Tongue (tissue), 2 donors: ENCODE data around the gene TRPC6. TPM values are rescaled to one million over a fixed set of nuclear protein-coding genes. Genes with fewer than 3 reads are reported as not detected.
"Not testable (repeated sequence)": the region's sequence is repeated elsewhere in the genome, so short reads cannot be mapped to it uniquely, and the experiment has no call there.

ENCODE experiments used
- DNase-seq: peaks from one replicate; pipeline ENCODE4 v3.0.0-alpha.2; 2015
- total RNA-seq: library from RNA; depleted of rRNA; stranded (reverse); fragments of >200 nt; gene quantifications from one replicate; pipeline ENCODE4 v1.2.3, GENCODE V29; 2014

The TRPC6 gene
- total RNA-seq, 1 donor from 2014 or later = 20.7 TPM

DNA sequence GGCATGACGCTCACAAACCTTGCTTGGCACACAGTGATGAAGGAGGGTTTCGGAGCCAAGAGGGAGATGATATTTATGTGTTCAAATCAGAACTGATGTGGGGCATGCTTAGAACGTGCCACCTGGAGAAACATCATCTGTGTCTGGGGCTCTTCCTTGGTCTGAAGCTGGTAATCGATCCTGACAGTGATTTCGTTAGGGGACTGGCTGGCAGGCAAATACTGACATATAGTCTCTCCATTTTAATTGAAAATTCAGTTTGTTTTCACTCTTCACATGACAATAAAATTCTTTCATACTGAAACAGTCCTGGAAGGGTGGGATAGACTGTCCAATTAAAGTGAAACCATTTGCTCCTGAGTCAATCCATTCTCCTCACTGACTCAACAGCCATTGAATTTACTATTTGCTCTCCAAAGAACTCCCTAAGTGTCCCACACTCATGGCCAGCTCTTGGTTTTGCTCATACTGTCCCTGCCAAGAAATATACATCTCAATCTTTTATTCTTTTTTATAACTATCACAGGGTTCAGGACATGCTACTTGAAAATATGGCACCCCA is 134.8 kb downstream of the TRPC6 start:
- DNase-seq = no peak

DNA sequence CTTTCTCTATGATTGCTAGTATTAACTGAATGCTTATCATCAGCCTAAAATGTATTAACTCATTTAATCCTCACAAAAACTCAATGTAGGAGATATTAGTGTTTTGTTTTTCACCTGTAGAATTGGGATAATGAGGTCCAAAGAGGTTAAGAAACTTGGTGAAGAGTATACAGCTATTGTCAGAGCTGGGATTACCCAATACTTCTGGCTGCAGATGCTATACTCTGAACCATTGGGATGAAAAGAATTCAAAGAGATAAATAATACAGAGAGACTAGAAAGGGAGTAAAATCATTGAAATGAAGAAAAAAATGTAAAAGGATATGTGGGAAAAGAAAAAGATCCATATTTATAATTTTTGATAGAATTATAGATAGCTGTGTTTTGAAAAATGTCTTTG is 137.1 kb downstream of the TRPC6 start:
- DNase-seq = no peak

DNA sequence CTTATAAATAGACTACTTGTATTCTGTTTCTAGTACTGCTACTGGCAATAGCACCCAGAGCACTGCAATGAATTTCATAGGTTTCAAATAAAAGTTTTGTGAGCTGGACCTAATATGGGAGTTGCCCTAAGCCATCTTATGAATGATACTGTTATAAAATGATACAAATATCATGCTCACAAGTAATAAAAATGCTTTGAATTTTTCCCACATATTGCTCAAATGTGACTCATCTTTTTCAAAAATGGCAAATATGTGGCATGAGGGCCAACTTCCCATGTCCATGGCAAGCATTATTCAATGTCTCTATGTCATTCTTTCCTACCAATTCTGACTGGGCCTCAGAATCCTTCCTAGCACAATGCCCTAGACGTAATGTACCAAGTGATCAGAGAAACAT is 137.6 kb downstream of the TRPC6 start:
- DNase-seq = no peak

DNA sequence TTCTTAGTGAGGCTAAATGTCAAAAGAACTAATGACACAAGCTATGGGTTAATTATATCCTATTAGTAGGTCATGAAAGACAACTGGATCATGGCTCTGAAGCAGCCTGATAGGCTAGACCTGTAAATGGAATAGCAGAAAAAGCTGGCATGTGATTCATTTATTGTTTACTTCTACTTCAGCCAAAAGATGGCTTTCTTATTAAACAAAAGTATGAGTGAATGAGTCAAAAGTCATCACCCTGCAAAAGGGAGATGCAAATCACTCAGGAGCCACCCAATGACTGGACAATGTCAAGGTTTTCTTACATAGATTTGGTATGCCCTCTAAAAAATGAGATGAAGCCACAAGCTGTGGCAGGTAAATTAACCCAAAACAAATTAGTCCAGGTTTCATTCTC is 138.0 kb downstream of the TRPC6 start:
- DNase-seq = no peak

DNA sequence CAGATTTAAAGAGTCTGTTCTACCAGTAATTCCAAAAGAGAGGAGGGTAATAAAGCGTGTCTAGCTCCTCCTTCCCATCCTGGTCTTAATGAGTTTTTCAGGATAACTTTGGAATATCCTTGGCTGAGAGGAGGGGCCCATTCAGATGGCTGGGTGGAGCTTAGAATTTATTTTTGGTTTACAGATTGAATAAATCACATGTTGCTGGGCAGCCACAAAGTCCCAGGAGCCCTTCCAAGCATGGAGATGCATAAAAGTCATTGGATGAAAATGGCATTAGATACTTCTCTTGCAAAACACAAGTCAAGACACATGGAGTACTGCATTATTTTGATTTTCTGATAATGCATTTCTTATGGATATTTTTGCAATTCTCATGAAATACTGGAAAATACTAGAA is 139.0 kb downstream of the TRPC6 start:
- no peak for DNase-seq

DNA sequence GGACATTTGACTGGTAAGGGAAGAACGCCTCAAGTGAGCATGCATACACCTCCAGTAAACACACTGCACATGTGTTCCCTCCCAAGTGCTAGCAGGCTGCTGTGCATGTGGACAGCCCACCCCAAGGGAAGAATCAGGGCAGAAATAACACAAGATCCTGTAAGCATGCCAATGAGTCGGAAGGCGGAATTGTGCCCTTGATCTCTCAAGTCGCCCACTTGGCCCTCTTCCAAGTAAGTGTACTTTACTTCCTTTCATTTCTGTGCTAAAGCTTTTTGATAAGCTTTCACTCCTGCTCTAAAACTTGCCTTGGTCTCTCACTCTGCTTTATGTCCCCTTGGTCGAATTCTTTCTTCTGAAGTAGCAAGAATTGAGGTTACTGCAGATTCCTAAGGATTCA is 139.6 kb downstream of the TRPC6 start:
- DNase-seq = peak; percentile 53

DNA sequence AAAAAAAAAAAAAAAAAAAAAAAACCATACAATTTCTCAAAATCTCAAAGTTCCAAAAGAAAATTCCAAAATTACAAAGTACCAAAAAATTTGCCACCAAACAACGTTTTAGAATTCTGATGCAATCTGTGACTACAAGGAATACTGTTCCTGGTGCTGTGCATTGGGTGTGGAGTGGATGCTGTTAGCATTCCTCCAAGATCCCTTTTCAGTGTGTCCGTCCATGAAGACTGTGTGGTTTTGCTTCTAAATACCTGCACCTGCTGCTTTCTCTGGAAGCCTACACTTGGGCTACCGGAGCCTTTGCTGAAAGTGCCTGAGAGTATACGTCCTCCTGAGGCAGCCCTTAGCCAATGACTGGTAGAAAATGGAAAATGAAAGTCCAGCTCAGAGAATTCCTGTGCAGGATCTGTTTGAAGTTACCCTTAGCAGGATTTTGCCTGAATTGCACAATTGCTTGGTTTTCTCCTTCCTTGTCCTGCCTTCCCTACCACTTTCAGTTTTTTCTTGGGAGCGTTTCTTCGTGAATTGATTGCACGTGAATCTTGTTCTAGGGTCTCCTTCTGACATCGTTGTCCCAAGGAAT is 140.8 kb downstream of the TRPC6 start:
- DNase-seq = no peak

DNA sequence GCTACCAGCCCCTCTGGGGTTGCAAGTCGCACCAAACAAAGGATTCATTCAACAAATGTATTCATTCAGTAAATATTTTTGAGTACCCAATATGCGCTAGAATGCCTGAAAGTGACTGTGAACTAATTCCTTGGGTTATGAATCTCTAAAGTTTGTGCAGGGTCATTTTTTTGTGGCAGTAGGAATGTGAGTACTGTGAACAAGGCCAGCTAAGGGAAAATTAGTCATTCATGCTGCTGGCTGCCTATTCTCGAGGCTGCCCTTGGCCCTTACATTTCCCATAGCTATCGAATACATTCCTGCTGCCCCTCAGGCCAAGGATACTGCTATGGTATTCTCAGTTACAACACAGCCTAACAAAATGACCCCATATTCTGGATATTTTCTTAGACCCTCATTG is 141.6 kb downstream of the TRPC6 start:
- DNase-seq = no peak

DNA sequence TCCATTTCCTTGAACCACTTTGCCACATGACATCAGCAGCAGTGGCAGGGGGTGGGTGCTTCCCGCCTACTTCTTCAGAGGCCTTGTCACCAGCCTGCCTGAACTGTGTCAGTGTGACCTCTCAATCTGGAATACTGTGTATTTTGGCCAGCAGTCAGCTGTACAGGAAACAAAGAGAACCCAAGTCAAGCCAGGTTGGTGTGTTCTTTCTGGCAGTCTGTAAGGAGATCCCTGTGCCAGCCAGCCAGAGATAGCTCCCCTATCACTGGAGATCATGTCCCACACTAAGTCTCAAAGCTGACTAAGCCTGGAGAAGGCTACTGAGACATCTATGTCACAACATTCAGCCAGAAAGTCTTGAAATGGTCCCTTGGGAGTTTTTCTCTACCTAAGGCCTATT is 142.1 kb downstream of the TRPC6 start:
- DNase-seq = no peak

DNA sequence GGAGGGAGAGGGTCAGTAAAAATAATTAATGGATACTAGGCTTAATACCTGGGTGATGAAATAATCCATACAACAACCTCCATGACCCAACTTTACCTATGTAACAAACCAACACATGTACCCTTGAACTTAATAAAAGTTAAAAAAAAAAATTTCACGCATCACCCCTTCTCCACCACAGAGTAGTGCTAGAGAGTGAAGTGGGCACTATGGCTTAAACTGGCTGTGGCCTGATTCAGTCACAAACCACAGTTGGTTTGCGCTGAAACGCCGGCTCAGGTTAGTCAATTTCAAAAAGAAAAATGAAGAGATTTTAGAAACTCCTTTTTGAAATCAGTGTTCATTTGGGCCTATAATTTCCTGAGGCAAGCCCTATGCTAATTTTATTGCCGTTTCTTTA is 144.3 kb downstream of the TRPC6 start:
- no peak for DNase-seq

DNA sequence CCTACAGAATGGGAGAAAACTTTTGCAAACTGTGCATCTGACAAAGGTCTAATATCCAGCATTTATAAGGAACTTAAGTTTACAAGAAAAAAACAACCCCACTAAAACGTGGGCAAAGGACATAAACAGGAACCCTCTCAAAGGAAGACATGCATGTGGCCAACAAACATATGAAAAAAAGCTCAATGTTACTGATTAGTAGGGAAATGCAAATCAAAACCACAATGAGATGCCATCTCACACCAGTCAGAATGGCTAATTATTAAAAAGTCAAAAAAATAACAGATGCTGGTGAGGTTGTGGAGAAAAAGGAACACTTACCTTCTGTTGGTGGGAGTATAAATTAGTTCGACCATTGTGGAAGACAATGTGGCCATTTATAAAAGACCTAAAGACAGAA is 145.1 kb downstream of the TRPC6 start:
- not testable (repeated sequence) for DNase-seq

DNA sequence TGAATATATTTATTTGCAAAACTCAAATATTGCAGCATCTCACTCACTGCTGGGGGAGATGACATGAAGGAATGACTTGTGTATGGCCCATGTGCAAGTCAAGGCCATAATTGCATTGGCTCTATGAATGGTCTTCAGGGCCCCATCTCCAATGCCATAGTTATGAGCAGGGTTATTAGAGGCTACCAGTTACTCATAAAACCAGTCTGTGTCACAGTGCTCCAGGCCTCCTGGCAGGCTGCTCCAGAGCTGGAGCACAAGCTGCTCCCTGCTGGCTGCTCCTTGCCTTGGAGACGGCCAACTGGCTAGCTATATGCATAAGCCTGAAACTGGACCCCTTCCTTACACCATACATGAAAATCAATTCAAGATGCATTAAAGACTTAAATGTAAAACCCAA is 145.7 kb downstream of the TRPC6 start:
- DNase-seq = no peak

DNA sequence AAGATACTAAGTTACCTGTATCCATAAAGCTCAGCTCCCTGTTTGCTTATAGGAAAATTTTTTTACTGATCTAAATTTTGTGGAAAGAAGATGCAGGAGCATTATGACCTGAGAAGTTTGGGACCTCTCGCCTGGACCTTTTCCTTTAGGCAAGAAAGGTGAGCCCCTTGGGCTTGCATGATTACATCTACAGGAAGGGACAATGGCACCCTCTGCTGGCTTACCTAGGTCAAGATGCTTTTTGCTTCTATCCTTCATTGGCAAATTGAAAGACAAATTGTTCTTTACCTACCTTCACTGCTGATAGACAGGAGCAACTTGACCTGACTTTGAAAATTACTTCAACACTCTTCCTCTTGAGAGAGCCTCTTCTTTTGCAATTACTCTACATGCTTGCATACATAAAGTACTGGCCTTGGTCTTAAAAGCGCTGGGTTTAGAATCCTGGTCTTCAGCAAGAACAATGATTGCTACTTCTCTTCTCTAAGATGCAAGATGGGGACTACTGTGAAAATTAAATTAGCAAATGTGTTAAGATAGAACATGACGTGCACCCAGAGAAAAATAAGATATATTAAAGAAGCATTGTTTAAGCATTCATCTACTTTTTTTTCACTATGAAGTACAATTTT is 147.2 kb downstream of the TRPC6 start:
- DNase-seq = peak; percentile 56

DNA sequence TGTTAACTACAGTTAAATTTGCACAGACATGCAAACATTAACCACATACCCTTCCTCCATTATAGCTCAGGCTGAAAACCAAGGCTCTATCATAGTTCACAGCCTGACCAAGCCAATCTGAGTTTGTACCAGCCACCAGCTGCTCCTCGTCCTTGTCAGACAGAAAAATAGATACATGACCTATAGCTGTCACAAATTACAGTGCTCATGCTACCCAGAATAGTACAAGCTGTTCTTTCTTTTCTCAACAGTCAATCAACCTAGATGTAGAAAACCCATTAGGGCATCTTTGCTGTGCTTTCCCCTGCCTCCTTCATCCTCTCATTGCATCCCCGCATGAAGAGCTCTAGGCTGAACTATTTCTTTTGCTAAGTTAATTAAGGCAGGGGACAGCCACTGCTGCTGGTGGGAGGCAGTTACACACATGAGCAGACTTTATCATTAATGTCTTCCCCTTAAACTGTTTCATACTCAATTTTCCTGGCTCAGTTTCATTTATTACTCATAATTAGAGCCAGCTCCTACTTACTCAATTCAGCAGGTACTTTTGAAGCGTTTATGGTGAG is 148.3 kb downstream of the TRPC6 start:
- DNase-seq = no peak

DNA sequence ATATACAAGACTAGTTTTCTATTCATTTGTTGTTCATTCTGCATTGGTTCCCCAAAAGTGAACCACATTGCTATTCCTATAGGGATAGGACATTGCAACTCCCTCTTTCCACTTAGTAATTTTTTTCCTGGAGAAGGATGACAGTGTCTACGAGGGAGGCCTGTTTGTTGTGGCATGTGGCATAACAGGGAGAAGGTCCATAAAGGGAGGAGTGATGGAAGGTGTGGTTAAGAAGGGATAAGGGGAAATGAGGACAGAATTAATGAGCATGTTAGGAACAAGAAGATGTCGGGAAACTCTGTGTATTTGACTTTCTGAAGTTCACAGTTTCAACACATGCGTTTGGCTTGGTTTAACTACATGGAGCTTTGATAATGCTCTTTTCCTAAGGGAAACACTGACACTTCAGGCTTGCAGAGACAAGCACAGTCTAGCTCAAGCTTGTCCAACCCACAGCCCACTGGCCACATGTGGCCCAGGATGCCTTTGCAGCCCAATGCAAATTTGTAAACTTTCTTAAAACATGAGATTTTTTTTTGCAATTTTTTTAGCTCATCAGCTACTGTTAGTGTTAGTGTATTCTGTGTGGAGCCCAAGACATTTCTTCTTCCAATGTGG is 149.7 kb downstream of the TRPC6 start:
- no peak for DNase-seq

DNA sequence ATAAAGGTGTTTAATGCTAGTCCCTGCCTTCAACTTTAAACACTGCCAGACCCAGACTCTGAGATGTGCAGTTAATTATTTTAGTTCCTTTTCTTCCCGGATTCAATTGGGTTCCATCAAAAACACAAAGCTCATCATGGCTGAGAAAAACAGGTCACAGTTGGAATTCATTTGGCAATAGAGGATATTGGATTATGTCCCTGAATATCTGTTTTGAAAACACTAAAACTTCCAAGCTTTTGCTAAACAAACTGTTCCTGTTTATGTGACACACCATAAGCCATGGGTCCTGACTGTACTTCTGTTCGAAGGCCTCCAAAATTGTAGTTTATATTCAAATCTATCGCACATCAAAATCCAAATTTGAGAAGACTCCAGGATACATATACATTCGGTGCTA is 150.7 kb downstream of the TRPC6 start:
- peak; percentile 46 for DNase-seq

DNA sequence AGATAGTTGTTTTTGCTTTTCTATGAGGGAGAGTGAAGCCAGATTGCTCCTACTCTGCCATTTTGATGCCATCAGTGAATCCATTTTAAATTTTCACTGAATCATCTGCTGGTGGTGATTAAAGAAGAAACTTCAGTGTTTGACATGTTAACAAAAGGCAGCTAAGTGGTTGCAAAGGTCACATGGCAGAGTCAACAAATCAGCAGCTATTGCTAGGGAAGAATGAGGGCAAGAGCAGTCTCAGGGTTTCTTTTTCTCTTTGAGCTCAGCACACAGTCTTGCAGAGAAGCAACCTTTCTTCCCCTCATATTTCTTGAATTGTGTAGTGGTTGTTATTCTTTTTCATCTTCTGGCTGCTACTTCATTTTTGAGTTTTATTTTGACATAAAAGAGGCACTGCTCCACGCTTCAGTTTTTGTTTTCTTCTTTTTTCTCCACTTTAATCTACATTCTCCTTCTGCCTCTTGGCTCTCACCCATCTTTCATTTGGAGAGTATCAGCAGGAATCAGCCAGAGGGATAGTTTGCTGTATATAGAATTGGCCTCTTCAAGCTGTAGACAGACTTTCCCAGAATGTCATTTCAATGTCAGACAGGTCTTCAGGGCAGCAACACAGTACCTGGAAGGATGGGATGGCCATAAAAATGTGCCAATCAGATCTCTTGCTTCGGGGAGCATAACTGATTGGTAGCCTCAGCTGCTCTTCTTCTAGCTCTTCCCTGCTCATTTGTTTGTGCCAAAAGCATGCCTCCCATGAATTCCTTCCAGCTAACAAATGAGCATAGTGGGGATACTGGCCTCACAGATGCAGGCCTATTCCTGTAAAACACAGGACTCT is 153.9 kb downstream of the TRPC6 start:
- peak; percentile 51 for DNase-seq

DNA sequence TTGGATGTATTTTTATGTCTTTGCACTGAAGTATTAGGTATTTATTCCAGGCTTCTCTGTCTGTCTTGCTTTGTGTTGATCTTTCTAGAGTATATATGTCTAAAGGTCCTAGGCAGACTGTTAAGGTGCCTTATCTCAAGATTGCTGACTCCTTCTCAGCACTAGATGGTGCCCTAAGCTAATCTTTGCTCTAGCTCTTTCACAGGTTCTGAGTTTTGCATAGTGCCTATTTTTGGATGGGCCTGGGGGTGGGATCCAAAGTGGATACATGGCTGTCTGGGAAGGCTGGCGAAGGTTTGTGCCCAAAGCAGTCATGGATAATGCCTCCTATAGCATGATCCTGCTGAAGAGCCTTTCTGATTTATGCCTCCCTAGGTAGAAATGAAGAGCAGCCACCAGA is 154.9 kb downstream of the TRPC6 start:
- no peak for DNase-seq

DNA sequence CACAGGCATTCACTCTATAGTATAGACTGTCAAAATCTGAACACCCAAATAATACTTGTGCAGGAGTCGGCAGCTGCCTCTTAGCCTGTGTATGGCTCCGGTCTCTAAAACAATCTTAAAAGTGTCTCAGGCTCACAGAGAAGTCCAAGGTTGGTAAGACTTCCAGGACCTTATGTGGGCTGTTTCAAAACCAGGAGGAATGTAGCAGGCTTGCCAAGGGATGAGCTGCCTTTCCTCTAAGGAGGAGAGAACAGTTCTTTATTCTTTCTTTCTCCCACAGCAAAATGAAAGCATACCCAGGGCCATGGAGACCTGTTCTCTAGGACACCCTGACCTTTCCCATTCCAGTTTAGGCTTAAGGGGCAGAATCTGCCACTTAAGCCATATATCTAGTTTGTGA is 176.5 kb downstream of the TRPC6 start:
- no peak for DNase-seq
